Endothelial cell of umbilical vein (primary cell): ENCODE results near the gene TSSC4. TPM values are rescaled to one million over a fixed set of nuclear protein-coding genes. Genes with fewer than 3 reads are reported as not detected.

ENCODE experiments used
- BruUV-seq: library from RNA; stranded (reverse); fragments of 400-500 nt; replicated peaks from 2 replicates; lab custom pipeline; 2021; lab: Mats Ljungman, UMichigan
- CTCF ChIA-PET: fragments of 300-600, 350-600 bp; sonication (Branson Sonifier 250); formaldehyde crosslinking; loops from one replicate; lab custom pipeline; 2021; ENCODE audit warnings: antibody characterized with exemption, inconsistent platforms; lab: Charles Lee
- POLR2A ChIA-PET: fragments of 300-600, 350-600 bp; sonication (Branson Sonifier 250); formaldehyde crosslinking; loops from one replicate; lab custom pipeline; 2021; ENCODE audit warnings: antibody characterized with exemption, inconsistent platforms; lab: Charles Lee
- DNase-seq: peaks from one replicate; pipeline ENCODE4 v3.0.0-alpha.2; 2011; ENCODE audit warnings: low read depth, low spot score
- FAIRE-seq: peaks from 2 replicates; lab custom pipeline; 2011; peaks lifted over from hg19 to GRCh38; lab: Jason Lieb, UNC
- H2AFZ ChIP-seq: 2 replicates; pipeline ENCODE4 v1.6.0; 2012; ENCODE audit warnings: low read depth, low read length, control low read depth, inconsistent platforms
- H3K27ac ChIP-seq: 2 replicates; pipeline ENCODE4 v1.5.1; 2011; ENCODE audit warnings: low read depth, mild to moderate bottlenecking, control low read depth, low read length, moderate library complexity; ENCODE audit not compliant: insufficient read depth
- H3K27me3 ChIP-seq, 2 experiments: 2 replicates each; pipeline versions ENCODE4 v1.6.0 to v1.6.1; 2011; ENCODE audit warnings: low read length in 2 of 2, mixed read lengths in 1 of 2; ENCODE audit not compliant: control insufficient read depth in 2 of 2, insufficient read depth in 2 of 2
- H3K36me3 ChIP-seq, 2 experiments: 2 replicates in 1 of 2; 3 replicates in 1 of 2; pipeline ENCODE4 v1.5.1; 2011; ENCODE audit warnings: low read length in 2 of 2, mild to moderate bottlenecking in 1 of 2, moderate library complexity in 1 of 2; ENCODE audit not compliant: control insufficient read depth in 2 of 2, insufficient read depth in 2 of 2; ENCODE audit errors: extremely low read depth in 1 of 2
- H3K4me1 ChIP-seq: 3 replicates; pipeline ENCODE4 v1.5.1; 2011; ENCODE audit warnings: mild to moderate bottlenecking, low read length; ENCODE audit not compliant: control insufficient read depth, insufficient read depth; ENCODE audit errors: extremely low read depth
- H3K4me2 ChIP-seq: 2 replicates; pipeline ENCODE4 v1.6.1; 2011; ENCODE audit warnings: low read length, control low read depth, mixed read lengths; ENCODE audit not compliant: insufficient read depth
- H3K4me3 ChIP-seq, 3 experiments: fragments of 200-600 bp in 1 of 3; sonication (generic), shearing (Covaris generic) in 1 of 3; replicated peaks in 1 of 3; 2 replicates each; pipeline ENCODE4 v1.5.1; 2011 to 2016; ENCODE audit warnings: control low read depth in 3 of 3, low read length in 3 of 3, mild to moderate bottlenecking in 2 of 3, inconsistent platforms in 1 of 3, low read depth in 1 of 3, moderate library complexity in 1 of 3; ENCODE audit not compliant: insufficient read depth in 1 of 3
- H3K79me2 ChIP-seq: 2 replicates; pipeline ENCODE4 v1.6.0; 2012; ENCODE audit warnings: low read length, inconsistent platforms; ENCODE audit not compliant: control insufficient read depth, insufficient read depth
- H3K9ac ChIP-seq: replicated peaks from 2 replicates; pipeline ENCODE3; 2011; ENCODE audit warnings: low read length, control low read depth; ENCODE audit not compliant: insufficient read depth; ENCODE audit errors: extremely low read depth
- H3K9me1 ChIP-seq: replicated peaks from 3 replicates; pipeline ENCODE4 v1.6.0; 2011; ENCODE audit warnings: mild to moderate bottlenecking, low read length; ENCODE audit not compliant: control insufficient read depth, insufficient read depth; ENCODE audit errors: extremely low read depth
- H3K9me3 ChIP-seq: replicated peaks from 2 replicates; pipeline ENCODE4 v1.5.1; 2012; ENCODE audit warnings: low read length, inconsistent platforms; ENCODE audit not compliant: control insufficient read depth, insufficient read depth
- H4K20me1 ChIP-seq: replicated peaks from 2 replicates; pipeline ENCODE3; 2011; ENCODE audit warnings: mild to moderate bottlenecking, low read length; ENCODE audit not compliant: control insufficient read depth, insufficient read depth; ENCODE audit errors: extremely low read depth
- EZH2 ChIP-seq: IDR thresholded peaks from 2 replicates; pipeline ENCODE4 v1.6.1; 2012; ENCODE audit warnings: borderline replicate concordance, low read depth, mild to moderate bottlenecking, moderate library complexity, low read length, inconsistent platforms; ENCODE audit not compliant: severe bottlenecking
- GATA2 ChIP-seq: IDR thresholded peaks from 2 replicates; pipeline ENCODE4 v1.7.0; 2011; ENCODE audit warnings: low read depth, mild to moderate bottlenecking, moderate library complexity, mixed read lengths, low read length; ENCODE audit not compliant: insufficient read length, insufficient read depth
- JUN ChIP-seq: IDR thresholded peaks from 2 replicates; pipeline ENCODE4 v1.6.1; 2011; ENCODE audit warnings: borderline replicate concordance, low read depth; ENCODE audit not compliant: insufficient read length, insufficient read depth
- MYC ChIP-seq: IDR thresholded peaks from one replicate; pipeline ENCODE4 v1.6.1; 2011; ENCODE audit warnings: mild to moderate bottlenecking, low read depth, low read length
- POLR2AphosphoS5 ChIP-seq: IDR thresholded peaks from 2 replicates; pipeline ENCODE4 v1.6.1; 2012; ENCODE audit warnings: low read depth, mild to moderate bottlenecking, control low read depth, low read length, moderate library complexity; ENCODE audit not compliant: insufficient read depth
- dilution Hi-C: fragments of 300-500 bp; cut with MboI; formaldehyde crosslinking; loops from one replicate; pipeline ENCODE4 v1.15.0; 2019; ENCODE audit warnings: low sequenced_read_pairs; ENCODE audit not compliant: extremely low pct_ligation_motif_present
- intact Hi-C: fragments of 100-400 bp; cut with micrococcal nuclease; formaldehyde crosslinking; loops from one replicate; pipeline ENCODE4 v1.10.0; 2022
- polyA plus RNA-seq, 4 experiments: library from polyadenylated mRNA; depleted of rRNA in 3 of 4; stranded (reverse) in 3 of 4; unstranded in 1 of 4; fragments of >200 nt; gene quantifications; 2 replicates each; pipeline versions ENCODE4 v1.2.1 to v1.2.3, GENCODE V29; 2011 to 2012; ENCODE audit warnings: missing spikeins in 1 of 4
- total RNA-seq: library from RNA; stranded (reverse); gene quantifications from 2 replicates; pipeline ENCODE4 v1.2.3, GENCODE V29; 2021

The TSSC4 gene
- total and polyA plus RNA-seq, 2 donors (not counting 3 experiments of a cell fraction or from before 2014, with no cell fraction given) = 42.7 to 59.6 TPM

DNA sequence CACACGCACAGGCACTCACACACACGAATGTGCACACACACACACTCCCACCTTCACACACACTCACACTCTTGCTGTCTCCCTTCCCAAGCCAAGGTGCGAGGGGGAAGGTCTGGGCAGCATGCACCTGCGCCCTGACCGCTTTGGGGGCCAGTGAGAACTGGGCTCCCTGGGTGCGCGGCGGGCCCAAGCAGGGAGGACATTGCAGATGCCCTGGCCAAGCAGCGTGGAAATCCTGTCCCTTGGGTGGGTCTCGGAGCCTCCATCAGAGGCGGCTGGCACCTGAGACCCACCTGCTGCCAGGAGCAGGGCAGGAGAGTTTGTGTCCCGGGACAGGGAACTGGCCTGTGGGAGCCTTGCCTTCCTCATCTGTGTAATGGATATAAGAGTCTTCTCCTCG lies 20.2 kb upstream of the TSSC4 start:
- H2AFZ ChIP-seq = no peak overlapping the region
- peaks cover 49% of the 10 kb centered on the region for H3K4me1 ChIP-seq
- intact Hi-C loops (no loop called here), dilution Hi-C loops (no loop called here)
- no TSS peak for BruUV-seq
- no peaks in the 10 kb centered on the region for H3K9me3 ChIP-seq
- no peaks in the 10 kb centered on the region for H3K9me1 ChIP-seq
- H3K36me3 ChIP-seq = peaks cover 0 to 2% of the 10 kb centered on the region in 2 experiments
- POLR2A ChIA-PET = no interaction called here
- no peaks in the 10 kb centered on the region for H3K27me3 ChIP-seq
- no peak overlapping the region for H3K4me3 ChIP-seq
- H3K4me2 ChIP-seq = peak overlapping the region; percentile 5
- TF ChIP-seq GATA2 (no peak), EZH2 (no peak), POLR2AphosphoS5 (no peak), JUN (no peak), MYC (no peak)
- peak overlapping the region; percentile 91 for H3K27ac ChIP-seq
- peak overlapping the region; percentile 25 for H3K9ac ChIP-seq
- no peak for FAIRE-seq
- CTCF ChIA-PET = interaction anchor here (1.3 kb wide), 1 partner anchor 39 kb away, joined by 4 read pairs; no protein-coding TSS in a partner anchor
- H4K20me1 ChIP-seq = no peaks in the 10 kb centered on the region
- no peak for DNase-seq
- peaks cover 77% of the 10 kb centered on the region for H3K79me2 ChIP-seq

DNA sequence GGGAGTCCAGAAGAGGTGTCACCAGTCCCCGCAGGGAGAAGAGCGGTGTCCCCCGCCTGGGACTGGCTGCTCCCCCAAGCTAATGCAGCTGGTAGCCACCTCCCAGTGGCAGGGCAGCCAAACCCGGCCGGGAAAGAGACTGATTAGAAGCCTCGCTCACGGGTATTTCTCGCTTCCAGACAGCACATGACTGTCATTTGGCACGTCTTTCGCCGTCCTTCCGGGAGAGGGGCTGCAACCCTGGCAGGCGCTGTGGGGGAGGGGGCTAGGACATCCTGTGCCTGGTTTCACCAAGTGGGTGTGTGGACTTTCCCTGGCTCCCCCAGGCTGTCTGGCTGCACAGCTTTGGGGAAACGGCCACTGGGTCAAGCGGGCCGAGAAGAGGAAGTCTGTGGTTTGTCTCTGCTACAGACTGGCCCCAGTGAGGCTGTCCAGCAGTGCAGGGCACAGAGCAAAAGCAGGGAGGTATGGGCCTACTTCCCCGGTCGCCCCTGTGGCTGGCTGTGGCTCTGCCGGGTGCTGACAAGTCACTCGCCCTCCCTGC lies 19.7 kb upstream of the TSSC4 start:
- Histone ChIP-seq H3K27ac (peak overlapping the region; percentile 91), H3K27me3 (no peaks in the 10 kb centered on the region), H3K4me2 (peak overlapping the region; percentile 5), H3K4me1 (peaks cover 49% of the 10 kb centered on the region), H3K36me3 (peaks cover under 1 to 4% of the 10 kb centered on the region in 2 experiments), H4K20me1 (peaks cover under 1% of the 10 kb centered on the region), H3K4me3 (no peak overlapping the region), H2AFZ (no peak overlapping the region), H3K9me1 (no peaks in the 10 kb centered on the region), H3K9ac (peak overlapping the region; percentile 25), H3K79me2 (peaks cover 82% of the 10 kb centered on the region), H3K9me3 (no peaks in the 10 kb centered on the region)
- TF ChIP-seq GATA2 (no peak), POLR2AphosphoS5 (peak; percentile 26)
- DNase-seq (peak; percentile 57), FAIRE-seq (peak; percentile 83)
- CTCF ChIA-PET = interaction anchor here (1.2 to 1.3 kb wide), 2 partner anchors 39 to 76 kb away, joined by 3 to 4 read pairs; no protein-coding TSS in a partner anchor
- no TSS peak for BruUV-seq
- dilution Hi-C loops (no loop called here), intact Hi-C loops (no loop called here)
- POLR2A ChIA-PET = no interaction called here
